IMR-90 (cell line): ENCODE data around the gene PLEKHG1. TPM values are rescaled to one million over a fixed set of nuclear protein-coding genes. Genes with fewer than 3 reads are reported as not detected.

Source experiments
- ATAC-seq: fragments of 200-7000 bp; cut with Tn5 transposase; 2 replicates; pipeline ENCODE4 v1.9.1; 2020; ENCODE audit warnings: low read depth, mild to moderate bottlenecking, moderate library complexity
- BruUV-seq: library from RNA; stranded (reverse); fragments of 400-500 nt; replicated peaks from 2 replicates; lab custom pipeline; 2021; lab: Mats Ljungman, UMichigan
- CTCF ChIA-PET: fragments of 300-600 bp; formaldehyde crosslinking; extraction: SDS; loops from one replicate; lab custom pipeline; 2021; ENCODE audit warnings: antibody characterized with exemption; lab: Yijun Ruan, JAX
- POLR2A ChIA-PET: fragments of 300-600 bp; sonication (Branson Sonifier 250); formaldehyde crosslinking; loops from one replicate; lab custom pipeline; 2022; ENCODE audit warnings: antibody characterized with exemption; ENCODE audit not compliant: unreplicated experiment; lab: Charles Lee
- DNase-seq: peaks from one replicate; pipeline ENCODE4 v3.0.0; 2013
- H2AFZ ChIP-seq: replicated peaks from 2 replicates; pipeline ENCODE3; 2013; ENCODE audit warnings: low read length, mild to moderate bottlenecking; ENCODE audit not compliant: poor library complexity
- H2AK5ac ChIP-seq: 2 replicates; pipeline ENCODE4 v1.6.1; 2013; ENCODE audit warnings: low read depth, low read length, inconsistent platforms
- H2AK9ac ChIP-seq: replicated peaks from 2 replicates; pipeline ENCODE3; 2013; ENCODE audit warnings: mild to moderate bottlenecking, low read depth, low read length, moderate library complexity; ENCODE audit not compliant: poor library complexity
- H2BK120ac ChIP-seq: 2 replicates; pipeline ENCODE4 v1.6.1; 2013; ENCODE audit warnings: low read depth, low read length, inconsistent platforms
- H2BK15ac ChIP-seq: 3 replicates; pipeline ENCODE4 v1.6.1; 2013; ENCODE audit warnings: low read depth, low read length, inconsistent platforms
- H2BK20ac ChIP-seq: 2 replicates; pipeline ENCODE4 v1.6.1; 2013; ENCODE audit warnings: low read depth, mild to moderate bottlenecking, inconsistent platforms, low read length, moderate library complexity
- H2BK5ac ChIP-seq: 2 replicates; pipeline ENCODE4 v1.6.1; 2013; ENCODE audit warnings: mild to moderate bottlenecking, low read depth, low read length, inconsistent platforms; ENCODE audit not compliant: poor library complexity, severe bottlenecking
- H3K14ac ChIP-seq: replicated peaks from 2 replicates; pipeline ENCODE4 v1.6.1; 2013; ENCODE audit warnings: low read depth, low read length, inconsistent platforms
- H3K18ac ChIP-seq: 2 replicates; pipeline ENCODE4 v1.6.1; 2013; ENCODE audit warnings: low read depth, low read length, control low read depth
- H3K23ac ChIP-seq: 2 replicates; pipeline ENCODE4 v1.6.1; 2013; ENCODE audit warnings: low read depth, low read length, inconsistent platforms
- H3K27ac ChIP-seq: 2 replicates; pipeline ENCODE4 v1.5.1; 2013; ENCODE audit warnings: mild to moderate bottlenecking, control low read depth, low read length; ENCODE audit not compliant: insufficient read depth
- H3K27me3 ChIP-seq: 2 replicates; pipeline ENCODE4 v1.6.1; 2013; ENCODE audit warnings: low read length; ENCODE audit not compliant: control insufficient read depth, insufficient read depth
- H3K36me3 ChIP-seq: 2 replicates; pipeline ENCODE4 v1.6.1; 2013; ENCODE audit warnings: low read length, mixed read lengths; ENCODE audit not compliant: control insufficient read depth, insufficient read depth
- H3K4ac ChIP-seq: 2 replicates; pipeline ENCODE4 v1.6.1; 2013; ENCODE audit warnings: low read depth, low read length, inconsistent platforms
- H3K4me1 ChIP-seq: 2 replicates; pipeline ENCODE4 v1.6.1; 2013; ENCODE audit warnings: low read length, mixed read lengths; ENCODE audit not compliant: control insufficient read depth, insufficient read depth
- H3K4me2 ChIP-seq: 2 replicates; pipeline ENCODE4 v1.6.1; 2013; ENCODE audit warnings: low read depth, mild to moderate bottlenecking, control low read depth, low read length, moderate library complexity
- H3K4me3 ChIP-seq: 2 replicates; pipeline ENCODE4 v1.5.1; 2013; ENCODE audit warnings: low read depth, mild to moderate bottlenecking, control low read depth, low read length, moderate library complexity; ENCODE audit not compliant: insufficient read depth
- H3K56ac ChIP-seq: 2 replicates; pipeline ENCODE4 v1.6.1; 2013; ENCODE audit warnings: low read length, inconsistent platforms; ENCODE audit not compliant: insufficient read depth; ENCODE audit errors: extremely low read depth
- H3K79me1 ChIP-seq, 2 experiments: 2 replicates each; pipeline ENCODE4 v1.6.1; 2013; ENCODE audit warnings: low read length in 2 of 2, inconsistent platforms in 1 of 2, low read depth in 1 of 2
- H3K9ac ChIP-seq: 2 replicates; pipeline ENCODE4 v1.6.1; 2013; ENCODE audit warnings: low read depth, low read length, control low read depth
- H3K9me1 ChIP-seq: 2 replicates; pipeline ENCODE4 v1.6.1; 2013; ENCODE audit warnings: low read length, inconsistent platforms; ENCODE audit not compliant: insufficient read depth
- H3K9me3 ChIP-seq: 2 replicates; pipeline ENCODE4 v1.6.1; 2013; ENCODE audit warnings: low read length; ENCODE audit not compliant: control insufficient read depth, insufficient read depth
- H4K20me1 ChIP-seq: 2 replicates; pipeline ENCODE4 v1.6.1; 2013; ENCODE audit warnings: low read length, inconsistent platforms; ENCODE audit not compliant: insufficient read depth
- H4K5ac ChIP-seq: 2 replicates; pipeline ENCODE4 v1.6.1; 2013; ENCODE audit warnings: mild to moderate bottlenecking, low read depth, low read length, control low read depth
- H4K8ac ChIP-seq, 2 experiments: 2 replicates each; pipeline ENCODE4 v1.6.1; 2013; ENCODE audit warnings: low read depth in 2 of 2, low read length in 2 of 2, control low read depth in 1 of 2, inconsistent platforms in 1 of 2
- H4K91ac ChIP-seq: 2 replicates; pipeline ENCODE4 v1.6.1; 2013; ENCODE audit warnings: low read depth, low read length, inconsistent platforms; ENCODE audit not compliant: insufficient read depth
- BHLHE40 ChIP-seq: fragments of 150-350 bp; IDR thresholded peaks from 2 replicates; pipeline ENCODE4 v1.6.1; 2016; ENCODE audit warnings: mild to moderate bottlenecking, low read depth, low read length
- CEBPB ChIP-seq: IDR thresholded peaks from 2 replicates; pipeline ENCODE4 v1.6.1; 2012; ENCODE audit warnings: low read depth, low read length, improper control_type of control experiment
- MAZ ChIP-seq: IDR thresholded peaks from 2 replicates; pipeline ENCODE4 v1.6.1; 2012; ENCODE audit warnings: low read depth, mild to moderate bottlenecking, low read length, improper control_type of control experiment, moderate library complexity, borderline replicate concordance
- MXI1 ChIP-seq: IDR thresholded peaks from 2 replicates; pipeline ENCODE4 v1.6.1; 2012; ENCODE audit warnings: low read depth, mild to moderate bottlenecking, low read length, moderate library complexity, borderline replicate concordance
- POLR2A ChIP-seq: IDR thresholded peaks from 2 replicates; pipeline ENCODE4 v1.6.1; 2012; ENCODE audit warnings: mild to moderate bottlenecking, low read depth, low read length
- RCOR1 ChIP-seq: IDR thresholded peaks from 2 replicates; pipeline ENCODE4 v1.6.1; 2012; ENCODE audit warnings: mild to moderate bottlenecking, low read length, improper control_type of control experiment; ENCODE audit not compliant: insufficient replicate concordance
- RFX5 ChIP-seq: IDR thresholded peaks from 2 replicates; pipeline ENCODE4 v1.8.0; 2012; ENCODE audit warnings: low read depth, mild to moderate bottlenecking, low read length, moderate library complexity
- SMC3 ChIP-seq: fragments of 150-350 bp; IDR thresholded peaks from 2 replicates; pipeline ENCODE4 v1.6.1; 2016; ENCODE audit warnings: low read depth, mild to moderate bottlenecking, antibody characterized with exemption, low read length, moderate library complexity
- WGBS, 2 experiments: methylation state at CpG; one replicate each; pipeline versions ENCODE4 v1.1.5 to v1.1.7; 2013; ENCODE audit warnings: missing lambda C conversion rate in 2 of 2; ENCODE audit not compliant: insufficient read length in 1 of 2; ENCODE audit errors: extremely low coverage in 2 of 2; 5-methylcytosine and 5-hydroxymethylcytosine counted together
- dilution Hi-C: fragments of 300-500 bp; cut with HindIII; formaldehyde crosslinking; loops from one replicate; pipeline ENCODE4 v1.14.3; 2018; ENCODE audit warnings: low sequenced_read_pairs; ENCODE audit not compliant: unreplicated experiment
- in situ Hi-C: fragments of 300-500 bp; cut with MboI; formaldehyde crosslinking; loops from 3 replicates; pipeline ENCODE4 v1.14.3; 2019; ENCODE audit warnings: low sequenced_read_pairs, inconsistent platforms, mixed read lengths
- intact Hi-C: fragments of 100-400 bp; cut with micrococcal nuclease; formaldehyde crosslinking; loops from 2 replicates; pipeline ENCODE4 v1.10.0; 2022
- polyA plus RNA-seq, 3 experiments: library from polyadenylated mRNA; depleted of rRNA; stranded (reverse); fragments of >200 nt; gene quantifications; 2 replicates each; pipeline ENCODE4 v1.2.3, GENCODE V29; 2012; ENCODE audit warnings: low replicate concordance in 1 of 3
- total RNA-seq: library from RNA; depleted of rRNA; stranded (reverse); fragments of >200 nt; gene quantifications from 2 replicates; pipeline ENCODE4 v1.2.3, GENCODE V29; 2012
- TF ChIP-seq, protein P1 (sequence below): conservative IDR thresholded peaks from 2 replicates; pipeline ENCODE4 v1.5.1; 2012; ENCODE audit warnings: mild to moderate bottlenecking, low read depth, low read length, improper control_type of control experiment
- TF ChIP-seq, protein P2 (sequence below): fragments of 150-350 bp; IDR thresholded peaks from 2 replicates; pipeline ENCODE4 v1.6.1; 2017; ENCODE audit warnings: mild to moderate bottlenecking, antibody characterized with exemption, low read length, low read depth

The PLEKHG1 gene
- total and polyA plus RNA-seq, 2 of the 4 experiments (the other 2 are of a cell fraction) = 0.09 to 0.36 TPM

DNA sequence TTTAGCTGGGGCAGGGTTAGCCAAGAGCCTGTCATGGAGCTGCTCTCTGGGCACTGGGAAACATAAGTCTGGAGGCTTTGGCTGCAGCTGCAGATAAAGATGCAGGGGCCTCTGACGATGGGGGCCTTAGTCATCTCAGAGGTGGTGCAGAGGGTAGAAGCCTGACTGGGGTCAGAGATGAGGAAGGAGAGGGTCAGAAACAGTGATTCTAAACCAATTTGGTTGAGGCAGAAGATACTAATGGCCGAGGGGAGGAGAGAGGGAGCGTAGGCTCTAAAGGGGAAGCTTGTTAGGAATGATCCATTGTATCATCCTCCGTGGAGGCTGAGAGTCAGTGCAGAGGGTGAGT is 33.8 kb downstream of the PLEKHG1 start:
- H3K14ac ChIP-seq = no peak overlapping the region
- H3K27ac ChIP-seq = no peak overlapping the region
- peaks cover 8% of the 10 kb centered on the region; the same call in 1 of the 2 replicates for H3K4me1 ChIP-seq
- H3K9me1 ChIP-seq = no peaks in the 10 kb centered on the region
- H3K27me3 ChIP-seq = 0 out of 2 replicates have a peak, but pooled peaks cover 1% of the 10 kb centered on the region
- dilution Hi-C loops (no loop called here), in situ Hi-C loops (no loop called here), intact Hi-C loops (no loop called here)
- no TSS peak for BruUV-seq
- H4K20me1 ChIP-seq = no peaks in the 10 kb centered on the region
- ChIA-PET POLR2A (no interaction called here), CTCF (no interaction called here)
- no peaks in the 10 kb centered on the region for H3K9me3 ChIP-seq
- no peak for TF ChIP-seq CEBPB
- TF ChIP-seq MXI1 = no peak
- no peak for TF ChIP-seq SMC3
- TF ChIP-seq POLR2A = no peak
- TF ChIP-seq, protein P1, sequence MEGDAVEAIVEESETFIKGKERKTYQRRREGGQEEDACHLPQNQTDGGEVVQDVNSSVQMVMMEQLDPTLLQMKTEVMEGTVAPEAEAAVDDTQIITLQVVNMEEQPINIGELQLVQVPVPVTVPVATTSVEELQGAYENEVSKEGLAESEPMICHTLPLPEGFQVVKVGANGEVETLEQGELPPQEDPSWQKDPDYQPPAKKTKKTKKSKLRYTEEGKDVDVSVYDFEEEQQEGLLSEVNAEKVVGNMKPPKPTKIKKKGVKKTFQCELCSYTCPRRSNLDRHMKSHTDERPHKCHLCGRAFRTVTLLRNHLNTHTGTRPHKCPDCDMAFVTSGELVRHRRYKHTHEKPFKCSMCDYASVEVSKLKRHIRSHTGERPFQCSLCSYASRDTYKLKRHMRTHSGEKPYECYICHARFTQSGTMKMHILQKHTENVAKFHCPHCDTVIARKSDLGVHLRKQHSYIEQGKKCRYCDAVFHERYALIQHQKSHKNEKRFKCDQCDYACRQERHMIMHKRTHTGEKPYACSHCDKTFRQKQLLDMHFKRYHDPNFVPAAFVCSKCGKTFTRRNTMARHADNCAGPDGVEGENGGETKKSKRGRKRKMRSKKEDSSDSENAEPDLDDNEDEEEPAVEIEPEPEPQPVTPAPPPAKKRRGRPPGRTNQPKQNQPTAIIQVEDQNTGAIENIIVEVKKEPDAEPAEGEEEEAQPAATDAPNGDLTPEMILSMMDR = no peak
- TF ChIP-seq BHLHE40 = no peak
- TF ChIP-seq, protein P2, sequence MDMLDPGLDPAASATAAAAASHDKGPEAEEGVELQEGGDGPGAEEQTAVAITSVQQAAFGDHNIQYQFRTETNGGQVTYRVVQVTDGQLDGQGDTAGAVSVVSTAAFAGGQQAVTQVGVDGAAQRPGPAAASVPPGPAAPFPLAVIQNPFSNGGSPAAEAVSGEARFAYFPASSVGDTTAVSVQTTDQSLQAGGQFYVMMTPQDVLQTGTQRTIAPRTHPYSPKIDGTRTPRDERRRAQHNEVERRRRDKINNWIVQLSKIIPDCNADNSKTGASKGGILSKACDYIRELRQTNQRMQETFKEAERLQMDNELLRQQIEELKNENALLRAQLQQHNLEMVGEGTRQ = no peak
- no peak for TF ChIP-seq MAZ
- no peak for TF ChIP-seq RFX5
- TF ChIP-seq RCOR1 = no peak
- H3K23ac ChIP-seq = no peak overlapping the region
- no peak overlapping the region for H4K8ac ChIP-seq
- H3K18ac ChIP-seq = no peak overlapping the region; the same call in 1 of the 2 replicates
- H2AFZ ChIP-seq = no peak overlapping the region
- H4K5ac ChIP-seq = no peak overlapping the region
- no peak overlapping the region for H2BK15ac ChIP-seq
- DNase-seq = no peak
- H3K79me1 ChIP-seq = no peaks in the 10 kb centered on the region
- no peaks in the 10 kb centered on the region for H3K36me3 ChIP-seq
- 80% methylated on average over 3 of the region's 4 CpGs; no CpG with 5 or more reads in 1 of the 2 experiments for WGBS, 2 experiments
- H3K4me2 ChIP-seq = no peak overlapping the region
- H3K56ac ChIP-seq = no peak overlapping the region
- no peak overlapping the region for H2AK5ac ChIP-seq
- ATAC-seq = no peak
- H2BK5ac ChIP-seq = no peak overlapping the region
- no peak overlapping the region for H2BK20ac ChIP-seq
- no peak overlapping the region for H2BK120ac ChIP-seq
- H4K91ac ChIP-seq = no peak overlapping the region
- H3K4me3 ChIP-seq = no peak overlapping the region
- H3K4ac ChIP-seq = no peak overlapping the region
- H2AK9ac ChIP-seq = no peak overlapping the region
- H3K9ac ChIP-seq = no peak overlapping the region
